ENCODE data around the gene GAS7. TPM values are rescaled to one million over a fixed set of nuclear protein-coding genes. Genes with fewer than 3 reads are reported as not detected.
"Not testable (repeated sequence)": the region's sequence is repeated elsewhere in the genome, so short reads cannot be mapped to it uniquely, and the experiment has no call there.

Gene GAS7
- total RNA-seq, 1 donor from 2014 or later: 0.20 TPM

GRCh38 chr17:9942885-9943284 is 255.5 kb downstream of the GAS7 start:
- no peak for DNase-seq (ENCODE audit: low read depth)

- DNase-seq (ENCODE audit: low read depth): no peak
Observed at GRCh38 chr17:9941305-9941704, 257.1 kb downstream of the GAS7 start.

- no peak for DNase-seq (ENCODE audit: low read depth)
Observed at GRCh38 chr17:9940841-9941240, 257.6 kb downstream of the GAS7 start.

- DNase-seq (ENCODE audit: low read depth): no peak
Observed at GRCh38 chr17:9938764-9939163, 259.6 kb downstream of the GAS7 start.

GRCh38 chr17:9937901-9938300 is 260.5 kb downstream of the GAS7 start:
- DNase-seq (ENCODE audit: low read depth): no peak

- no peak for DNase-seq (ENCODE audit: low read depth)
Observed at GRCh38 chr17:9937241-9937761, 261.1 kb downstream of the GAS7 start.

GRCh38 chr17:9936095-9936494 is 262.3 kb downstream of the GAS7 start:
- DNase-seq (ENCODE audit: low read depth): no peak

GRCh38 chr17:9935408-9935807 is 263.0 kb downstream of the GAS7 start:
- DNase-seq (ENCODE audit: low read depth): no peak

- no peak for DNase-seq (ENCODE audit: low read depth)
Observed at GRCh38 chr17:9934331-9934730, 264.1 kb downstream of the GAS7 start.

- no peak for DNase-seq (ENCODE audit: low read depth)
Observed at GRCh38 chr17:9932491-9932890, 265.9 kb downstream of the GAS7 start.

GRCh38 chr17:9931144-9931741 is 267.2 kb downstream of the GAS7 start:
- DNase-seq (ENCODE audit: low read depth): no peak

GRCh38 chr17:9929871-9930270 is 268.5 kb downstream of the GAS7 start:
- DNase-seq (ENCODE audit: low read depth): no peak

GRCh38 chr17:9928601-9929333 is 269.6 kb downstream of the GAS7 start:
- peak; percentile 51 for DNase-seq (ENCODE audit: low read depth)

GRCh38 chr17:9926150-9926804 is 272.1 kb downstream of the GAS7 start:
- no peak for DNase-seq (ENCODE audit: low read depth)

GRCh38 chr17:9925457-9925856 is 272.9 kb downstream of the GAS7 start:
- DNase-seq (ENCODE audit: low read depth): no peak

GRCh38 chr17:9924735-9925191 is 273.6 kb downstream of the GAS7 start:
- peak; percentile 65 for DNase-seq (ENCODE audit: low read depth)

- DNase-seq (ENCODE audit: low read depth): no peak
Observed at GRCh38 chr17:9922012-9922848, 276.2 kb downstream of the GAS7 start.

GRCh38 chr17:9921216-9921615 is 277.2 kb downstream of the GAS7 start:
- not testable (repeated sequence) for DNase-seq (ENCODE audit: low read depth)

GRCh38 chr17:9918804-9919352 is 279.5 kb downstream of the GAS7 start:
- DNase-seq (ENCODE audit: low read depth): no peak

- DNase-seq (ENCODE audit: low read depth): no peak
Observed at GRCh38 chr17:9918352-9918751, 280.1 kb downstream of the GAS7 start.

- DNase-seq (ENCODE audit: low read depth): no peak
Observed at GRCh38 chr17:9917801-9918200, 280.6 kb downstream of the GAS7 start.

GRCh38 chr17:9917131-9917530 is 281.3 kb downstream of the GAS7 start:
- no peak for DNase-seq (ENCODE audit: low read depth)

Measured in renal cortical epithelial cell (primary cell).